ENCODE data around the gene PRG3. TPM values are rescaled to one million over a fixed set of nuclear protein-coding genes. Genes with fewer than 3 reads are reported as not detected.

PRG3 gene
- not detected in 5 replicates for total RNA-seq (2022; extraction: Qiagen RNA extraction; ENCODE audit: low read depth)

GRCh38 chr11:57380975-57381374 lies at the start of gene PRG3:
Gene PRG3, minus strand, starts transcription at chr11:57381150. Its CDS starts 442 bp downstream, at chr11:57380708.

GRCh38 chr11:57426929-57427726 lies 46.2 kb upstream of the PRG3 start, which contains the start of gene SLC43A3:
Gene SLC43A3, minus strand, starts transcription at chr11:57427121. Its CDS starts 949 bp downstream, at chr11:57426172.

GRCh38 chr11:57390535-57390934 lies 9.6 kb upstream of the PRG3 start, which contains the start of gene PRG2:
Gene PRG2, minus strand, starts transcription at chr11:57390650. Its CDS starts 706 bp downstream, at chr11:57389944.

GRCh38 chr11:57338142-57338541 lies 42.8 kb downstream of the PRG3 start, which contains the start of gene P2RX3:
Gene P2RX3, plus strand, starts transcription at chr11:57338352. Its CDS starts 199 bp downstream, at chr11:57338551.

GRCh38 chr11:57335343-57336110 lies 45.4 kb downstream of the PRG3 start, which contains the start of gene SSRP1:
Gene SSRP1, minus strand, starts transcription at chr11:57335892. Its CDS starts 771 bp downstream, at chr11:57335121.

Other genes with a start within 250 kb of the PRG3 start
- gene LRRC55, start 199.2 kb downstream of the PRG3 start, total RNA-seq (2022; extraction: Qiagen RNA extraction; ENCODE audit: low read depth): not detected in 5 replicates
- 0.05 TPM in 1 of 5 replicates, not detected in the others for gene APLNR, start 143.9 kb downstream of the PRG3 start, total RNA-seq (2022; extraction: Qiagen RNA extraction; ENCODE audit: low read depth)
- gene TNKS1BP1, start 56.2 kb downstream of the PRG3 start, total RNA-seq (2022; extraction: Qiagen RNA extraction; ENCODE audit: low read depth): 71.5 to 93.7 TPM (median 88.7 TPM) in 5 replicates
- gene SSRP1, start 45.3 kb downstream of the PRG3 start, total RNA-seq (2022; extraction: Qiagen RNA extraction; ENCODE audit: low read depth): 204 to 235 TPM (median 224 TPM) in 5 replicates
- 0.08 to 0.17 TPM (median 0.11 TPM) in 4 of 5 replicates, not detected in the other for gene P2RX3, start 42.8 kb downstream of the PRG3 start, total RNA-seq (2022; extraction: Qiagen RNA extraction; ENCODE audit: low read depth)
- not detected in 5 replicates for gene PRG2, start 9.5 kb upstream of the PRG3 start, total RNA-seq (2022; extraction: Qiagen RNA extraction; ENCODE audit: low read depth)
- gene SLC43A3, start 46.0 kb upstream of the PRG3 start, total RNA-seq (2022; extraction: Qiagen RNA extraction; ENCODE audit: low read depth): 0.26 to 1.3 TPM (median 0.53 TPM) in 5 replicates
- 50.4 to 95.0 TPM (median 89.7 TPM) in 5 replicates for gene RTN4RL2, start 79.4 kb upstream of the PRG3 start, total RNA-seq (2022; extraction: Qiagen RNA extraction; ENCODE audit: low read depth)
- 1.9 to 2.8 TPM (median 2.6 TPM) in 5 replicates for gene SLC43A1, start 134.6 kb upstream of the PRG3 start, total RNA-seq (2022; extraction: Qiagen RNA extraction; ENCODE audit: low read depth)
- gene TIMM10, start 149.6 kb upstream of the PRG3 start, total RNA-seq (2022; extraction: Qiagen RNA extraction; ENCODE audit: low read depth): 141 to 185 TPM (median 160 TPM) in 5 replicates
- gene SMTNL1, start 156.4 kb upstream of the PRG3 start, total RNA-seq (2022; extraction: Qiagen RNA extraction; ENCODE audit: low read depth): not detected in 5 replicates
- 35.0 to 43.1 TPM (median 41.4 TPM) in 5 replicates for gene UBE2L6, start 186.5 kb upstream of the PRG3 start, total RNA-seq (2022; extraction: Qiagen RNA extraction; ENCODE audit: low read depth)
- 0.34 to 1.2 TPM (median 0.87 TPM) in 5 replicates for gene SERPING1, start 216.5 kb upstream of the PRG3 start, total RNA-seq (2022; extraction: Qiagen RNA extraction; ENCODE audit: low read depth)